Progenitor cell of endocrine pancreas (in vitro differentiated cells): ENCODE measurements around the gene PCSK1. TPM values are rescaled to one million over a fixed set of nuclear protein-coding genes. Genes with fewer than 3 reads are reported as not detected.

ENCODE experiments used
- DNase-seq: peaks from one replicate; pipeline ENCODE4 v3.0.0; 2021; ENCODE audit warnings: low spot score; ENCODE audit not compliant: unreplicated experiment
- H3K27ac Mint-ChIP-seq: 2 replicates; pipeline ENCODE4 v1.8.0; 2021; ENCODE audit warnings: mild to moderate bottlenecking, moderate library complexity, mixed read lengths
- H3K27me3 Mint-ChIP-seq: 2 replicates; pipeline ENCODE4 v1.8.0; 2021; ENCODE audit warnings: mixed read lengths
- H3K36me3 Mint-ChIP-seq: 2 replicates; pipeline ENCODE4 v1.8.0; 2022; ENCODE audit warnings: mixed read lengths; ENCODE audit not compliant: insufficient read depth
- H3K4me1 Mint-ChIP-seq: 2 replicates; pipeline ENCODE4 v1.8.0; 2021; ENCODE audit warnings: low read depth, mixed read lengths
- H3K4me3 Mint-ChIP-seq: 2 replicates; pipeline ENCODE4 v1.8.0; 2021; ENCODE audit warnings: low read depth, mild to moderate bottlenecking, moderate library complexity, mixed read lengths
- H3K9me3 Mint-ChIP-seq: 2 replicates; pipeline ENCODE4 v1.8.0; 2021; ENCODE audit warnings: low read depth, mixed read lengths
- total RNA-seq: library from RNA; stranded (reverse); gene quantifications from 2 replicates; pipeline ENCODE4 v1.2.1, GENCODE V29; 2021
- TF ChIP-seq, protein P1 (sequence below): fragments of 200-600 bp; sonication (generic); IDR thresholded peaks from one replicate; pipeline ENCODE4 v1.5.0; 2021; ENCODE audit warnings: antibody characterized with exemption, mild to moderate bottlenecking; ENCODE audit not compliant: unreplicated experiment

Gene PCSK1
- total RNA-seq, 1 donor from 2014 or later: 1.9 TPM

GRCh38 chr5:96385538-96385937 lies 47.5 kb downstream of the PCSK1 start:
- no peak overlapping the region for H3K4me3 Mint-ChIP-seq
- peaks cover 7% of the 10 kb centered on the region for H3K27me3 Mint-ChIP-seq
- TF ChIP-seq, protein P1, sequence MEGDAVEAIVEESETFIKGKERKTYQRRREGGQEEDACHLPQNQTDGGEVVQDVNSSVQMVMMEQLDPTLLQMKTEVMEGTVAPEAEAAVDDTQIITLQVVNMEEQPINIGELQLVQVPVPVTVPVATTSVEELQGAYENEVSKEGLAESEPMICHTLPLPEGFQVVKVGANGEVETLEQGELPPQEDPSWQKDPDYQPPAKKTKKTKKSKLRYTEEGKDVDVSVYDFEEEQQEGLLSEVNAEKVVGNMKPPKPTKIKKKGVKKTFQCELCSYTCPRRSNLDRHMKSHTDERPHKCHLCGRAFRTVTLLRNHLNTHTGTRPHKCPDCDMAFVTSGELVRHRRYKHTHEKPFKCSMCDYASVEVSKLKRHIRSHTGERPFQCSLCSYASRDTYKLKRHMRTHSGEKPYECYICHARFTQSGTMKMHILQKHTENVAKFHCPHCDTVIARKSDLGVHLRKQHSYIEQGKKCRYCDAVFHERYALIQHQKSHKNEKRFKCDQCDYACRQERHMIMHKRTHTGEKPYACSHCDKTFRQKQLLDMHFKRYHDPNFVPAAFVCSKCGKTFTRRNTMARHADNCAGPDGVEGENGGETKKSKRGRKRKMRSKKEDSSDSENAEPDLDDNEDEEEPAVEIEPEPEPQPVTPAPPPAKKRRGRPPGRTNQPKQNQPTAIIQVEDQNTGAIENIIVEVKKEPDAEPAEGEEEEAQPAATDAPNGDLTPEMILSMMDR: no peak
- H3K36me3 Mint-ChIP-seq: no peaks in the 10 kb centered on the region
- peaks cover 4% of the 10 kb centered on the region for H3K4me1 Mint-ChIP-seq
- DNase-seq: no peak
- H3K9me3 Mint-ChIP-seq: no peaks in the 10 kb centered on the region
- no peak overlapping the region for H3K27ac Mint-ChIP-seq

DNA sequence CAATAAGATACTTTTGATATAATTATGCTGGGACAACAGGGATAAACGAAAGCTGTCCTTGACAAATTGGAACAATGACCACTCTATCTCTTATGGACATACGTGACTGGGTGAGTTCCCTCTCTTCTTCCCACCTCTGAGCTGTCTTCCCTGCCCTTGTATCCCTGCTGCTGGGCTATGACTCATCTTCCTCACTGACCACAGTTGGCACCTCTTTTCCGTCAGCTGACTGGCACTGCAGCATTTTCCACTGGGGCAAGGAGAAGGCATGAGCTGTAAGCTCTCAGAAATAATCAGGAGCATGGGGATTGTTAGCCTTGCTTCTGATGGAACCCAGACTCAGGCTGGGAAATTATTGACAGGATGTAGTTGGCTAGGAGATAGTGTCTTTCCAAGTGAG lies 48.7 kb downstream of the PCSK1 start:
- peaks cover 7% of the 10 kb centered on the region for H3K27me3 Mint-ChIP-seq
- peaks cover 4% of the 10 kb centered on the region for H3K4me1 Mint-ChIP-seq
- H3K27ac Mint-ChIP-seq: no peak overlapping the region
- H3K4me3 Mint-ChIP-seq: no peak overlapping the region
- DNase-seq: no peak
- no peaks in the 10 kb centered on the region for H3K36me3 Mint-ChIP-seq
- TF ChIP-seq, protein P1: no peak
- no peaks in the 10 kb centered on the region for H3K9me3 Mint-ChIP-seq

DNA sequence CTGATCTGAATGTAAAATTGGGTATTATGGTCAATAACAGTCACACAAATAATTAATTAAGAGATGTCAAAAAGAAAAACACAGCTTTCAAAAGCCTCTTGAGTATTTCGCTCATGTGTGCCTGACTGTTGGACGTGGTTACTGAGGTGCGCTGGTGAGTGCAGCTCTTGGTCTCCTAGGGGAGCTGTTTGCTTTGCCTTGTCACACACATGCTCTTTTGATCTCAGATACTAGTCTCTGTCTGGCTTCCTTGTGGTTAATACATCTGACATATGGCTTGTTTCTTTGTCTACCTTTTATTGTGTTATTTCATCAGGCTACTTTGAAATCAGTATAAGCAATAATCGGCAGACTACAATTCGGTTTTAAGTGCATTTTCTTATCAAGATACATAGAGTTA lies 51.5 kb downstream of the PCSK1 start:
- Mint-ChIP-seq H3K27me3 (peaks cover 7% of the 10 kb centered on the region), H3K27ac (no peak overlapping the region), H3K36me3 (no peaks in the 10 kb centered on the region), H3K4me1 (peaks cover 4% of the 10 kb centered on the region), H3K4me3 (no peak overlapping the region), H3K9me3 (no peaks in the 10 kb centered on the region)
- TF ChIP-seq, protein P1: no peak
- DNase-seq: no peak

- H3K27ac Mint-ChIP-seq: no peak overlapping the region
- H3K4me3 Mint-ChIP-seq: no peak overlapping the region
- no peaks in the 10 kb centered on the region for H3K9me3 Mint-ChIP-seq
- H3K27me3 Mint-ChIP-seq: peaks cover 7% of the 10 kb centered on the region
- TF ChIP-seq, protein P1: no peak
- H3K4me1 Mint-ChIP-seq: peaks cover 4% of the 10 kb centered on the region
- no peak for DNase-seq
- H3K36me3 Mint-ChIP-seq: no peaks in the 10 kb centered on the region
Observed at GRCh38 chr5:96379896-96380295, 53.2 kb downstream of the PCSK1 start.

- no peak for DNase-seq
- TF ChIP-seq, protein P1: no peak
- Mint-ChIP-seq H3K9me3 (no peaks in the 10 kb centered on the region), H3K4me3 (no peak overlapping the region), H3K27me3 (no peaks in the 10 kb centered on the region), H3K4me1 (peaks cover 4% of the 10 kb centered on the region), H3K27ac (no peak overlapping the region), H3K36me3 (no peaks in the 10 kb centered on the region)
Observed at GRCh38 chr5:96377597-96377996, 55.5 kb downstream of the PCSK1 start.

DNA sequence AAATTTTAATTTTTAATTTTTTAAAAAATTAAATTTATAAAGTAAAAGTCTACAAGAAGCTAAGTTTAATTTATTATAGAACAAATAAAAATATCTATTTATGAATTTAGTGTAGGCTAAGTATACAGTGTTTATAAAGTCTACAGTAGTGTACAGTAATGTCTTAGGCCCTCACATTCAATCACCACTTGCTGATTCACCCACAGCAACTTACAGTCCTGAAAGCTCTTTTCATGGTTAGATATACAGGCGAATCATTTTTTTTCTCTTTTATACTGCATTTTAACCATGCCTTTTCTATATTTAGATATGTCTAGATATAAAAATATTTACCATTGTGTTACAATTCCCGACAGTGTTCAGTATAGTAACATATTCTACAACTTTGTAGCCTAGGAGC lies 55.9 kb downstream of the PCSK1 start:
- H3K27ac Mint-ChIP-seq: no peak overlapping the region
- no peaks in the 10 kb centered on the region for H3K9me3 Mint-ChIP-seq
- DNase-seq: no peak
- H3K27me3 Mint-ChIP-seq: no peaks in the 10 kb centered on the region
- H3K4me1 Mint-ChIP-seq: peaks cover 4% of the 10 kb centered on the region
- TF ChIP-seq, protein P1: no peak
- no peaks in the 10 kb centered on the region for H3K36me3 Mint-ChIP-seq
- H3K4me3 Mint-ChIP-seq: no peak overlapping the region
